Measurements from ENCODE around the gene HOXC4.

Gene HOXC4

DNA sequence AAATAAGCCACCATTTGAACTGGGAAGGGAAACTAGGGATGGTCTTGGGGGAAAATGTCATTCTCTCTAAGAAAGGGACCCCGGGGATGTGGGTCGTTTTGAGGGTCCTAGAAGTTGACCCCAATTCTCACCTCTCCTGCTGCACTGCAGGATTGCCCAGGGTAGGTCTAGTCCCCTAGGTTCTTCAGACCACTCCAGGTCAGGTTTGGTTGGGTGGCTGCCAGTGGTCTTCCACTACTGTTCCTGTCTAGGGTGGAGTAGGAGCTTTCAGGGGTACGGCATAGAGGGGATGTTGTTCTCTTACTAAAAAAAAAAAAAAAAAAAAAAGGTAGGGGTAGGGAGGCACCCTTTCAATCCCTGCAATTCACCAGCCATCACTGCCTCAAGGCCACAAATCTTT, 37.6 kb upstream of the HOXC4 start:
- no peak for DNase-seq

DNA sequence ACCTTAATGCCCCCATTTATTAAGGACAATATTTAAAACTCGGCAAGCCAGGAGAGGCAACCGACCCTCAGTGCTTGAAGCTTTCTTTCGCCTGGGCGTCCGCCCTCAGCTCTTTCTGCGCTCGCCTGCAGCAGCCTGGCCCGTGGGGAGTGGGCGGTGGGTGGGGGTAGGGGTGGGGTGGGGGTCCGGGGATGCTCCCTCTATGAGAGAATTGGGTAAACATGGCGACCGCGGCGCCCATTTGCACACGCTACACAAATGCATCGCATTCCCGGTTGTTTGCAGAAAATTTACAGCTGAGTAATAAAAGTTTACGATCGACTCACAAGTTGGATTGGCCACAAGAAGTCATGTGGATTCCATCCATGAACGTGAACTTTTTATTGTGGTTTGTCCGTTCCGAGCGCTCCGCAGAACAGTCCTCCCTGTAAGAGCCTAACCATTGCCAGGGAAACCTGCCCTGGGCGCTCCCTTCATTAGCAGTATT, 37.1 kb upstream of the HOXC4 start:
- DNase-seq: no peak

DNA sequence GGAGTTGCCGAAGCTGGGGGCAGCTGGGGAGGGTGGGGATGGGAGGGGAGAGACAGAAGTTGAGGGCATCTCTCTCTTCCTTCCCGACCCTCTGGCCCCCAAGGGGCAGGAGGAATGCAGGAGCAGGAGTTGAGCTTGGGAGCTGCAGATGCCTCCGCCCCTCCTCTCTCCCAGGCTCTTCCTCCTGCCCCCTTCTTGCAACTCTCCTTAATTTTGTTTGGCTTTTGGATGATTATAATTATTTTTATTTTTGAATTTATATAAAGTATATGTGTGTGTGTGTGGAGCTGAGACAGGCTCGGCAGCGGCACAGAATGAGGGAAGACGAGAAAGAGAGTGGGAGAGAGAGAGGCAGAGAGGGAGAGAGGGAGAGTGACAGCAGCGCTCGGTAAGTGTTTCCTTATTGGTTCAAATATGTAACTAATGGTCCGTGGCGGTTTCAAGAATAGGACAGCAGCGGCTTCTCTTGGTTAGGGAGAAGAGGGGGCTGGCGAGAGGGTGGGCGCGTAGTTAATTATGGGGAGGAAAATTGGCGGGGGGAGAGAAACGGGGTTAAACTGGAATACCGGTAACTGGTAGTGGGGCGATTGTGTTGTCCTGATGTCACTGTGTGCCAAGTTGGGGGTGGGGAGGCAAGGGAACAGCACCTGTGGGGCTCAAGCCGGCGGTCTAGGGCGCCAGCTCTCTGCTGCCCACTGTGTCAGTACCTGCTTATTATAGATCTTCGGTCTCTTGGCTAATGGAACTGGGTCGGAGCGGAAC, 36.4 kb upstream of the HOXC4 start:
- DNase-seq: no peak

DNA sequence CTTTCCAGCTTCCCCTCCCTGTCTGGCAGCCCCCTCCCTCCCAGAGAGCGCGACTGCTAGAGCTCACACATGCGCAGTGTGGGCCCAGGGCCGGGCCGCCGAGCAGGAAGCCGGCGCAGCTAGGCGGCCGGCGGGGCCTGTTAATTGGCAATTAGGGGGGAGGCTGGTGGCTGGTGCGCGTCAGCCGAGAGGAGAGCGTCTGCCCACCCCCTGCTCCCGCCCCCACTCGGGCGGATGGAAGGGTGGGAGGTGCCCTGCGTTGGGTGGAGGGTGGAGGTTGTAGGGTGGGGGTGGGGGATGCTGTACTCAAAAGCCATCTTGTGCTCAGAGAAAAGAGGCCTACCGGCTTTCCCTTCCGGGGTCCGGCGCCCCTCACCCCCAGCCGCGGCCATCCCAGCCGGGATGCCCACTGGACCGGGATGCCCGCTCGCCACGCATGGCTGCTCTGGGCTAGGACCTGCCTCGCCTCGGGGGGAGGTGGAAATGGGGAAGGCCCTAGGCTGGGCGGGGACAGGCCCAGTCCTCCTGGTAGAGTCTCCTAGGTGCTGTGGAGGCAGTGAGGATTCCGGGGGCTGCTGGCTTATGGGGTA, 35.7 kb upstream of the HOXC4 start:
- no peak for DNase-seq

DNA sequence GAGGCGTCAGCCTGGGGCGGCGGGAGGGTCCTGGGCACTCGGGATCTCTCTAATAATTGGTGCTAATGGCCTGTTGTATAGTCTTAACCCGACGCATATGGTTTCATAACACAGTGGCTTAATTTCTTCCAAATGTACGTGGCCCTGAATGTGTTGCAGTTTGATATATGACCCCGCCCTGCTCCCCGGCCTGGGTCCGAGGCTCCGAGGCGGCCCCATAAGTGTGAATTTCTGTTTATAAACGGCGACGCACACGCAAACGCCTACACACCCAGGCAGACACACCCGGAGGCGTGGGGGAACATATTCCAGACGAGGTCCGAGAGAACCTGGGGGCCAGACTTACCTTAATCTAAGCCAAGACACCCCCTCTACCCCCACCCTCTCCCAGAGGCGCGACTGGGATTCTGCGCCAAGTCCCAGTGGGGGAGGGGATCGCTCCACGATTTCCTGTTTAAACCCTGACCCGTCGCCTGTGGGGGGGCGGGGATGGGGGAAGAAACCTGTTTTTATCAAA, 35.1 kb upstream of the HOXC4 start:
- no peak for DNase-seq

DNA sequence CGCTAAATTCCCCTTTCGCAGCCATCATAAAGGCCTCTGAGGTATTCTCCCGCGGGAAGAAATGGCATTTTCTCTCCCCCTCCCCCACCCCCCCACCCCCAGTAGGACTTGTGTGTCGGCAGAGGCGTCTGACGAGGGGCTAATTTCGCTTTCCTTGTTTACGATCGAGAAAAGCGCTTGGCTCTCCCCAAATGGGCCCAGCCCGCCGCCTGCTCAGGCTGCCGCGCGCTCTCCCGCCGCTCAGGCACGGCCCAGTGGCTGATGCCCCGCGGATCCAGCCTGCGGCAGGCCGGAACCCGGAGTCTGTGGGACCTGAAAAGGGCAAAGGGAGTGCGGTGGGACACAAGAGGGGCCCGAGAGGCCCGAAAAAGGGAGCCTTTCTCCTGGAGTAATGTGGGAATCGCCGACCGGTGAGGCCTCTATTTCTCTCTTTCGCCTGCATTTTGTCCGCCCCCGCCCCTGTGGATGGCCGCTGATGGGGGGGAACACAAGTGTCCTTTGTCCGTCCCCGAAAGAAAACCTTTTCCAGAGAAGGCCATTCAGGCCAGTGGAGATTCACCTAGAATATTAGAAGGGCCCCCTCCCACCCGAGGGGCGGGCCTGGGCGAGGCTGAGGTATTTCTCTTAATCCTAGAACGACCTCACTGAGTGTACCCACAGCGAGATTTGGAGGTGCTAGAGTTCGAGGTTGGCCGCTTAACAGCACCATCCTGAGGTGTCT, 34.4 kb upstream of the HOXC4 start:
- DNase-seq: no peak

DNA sequence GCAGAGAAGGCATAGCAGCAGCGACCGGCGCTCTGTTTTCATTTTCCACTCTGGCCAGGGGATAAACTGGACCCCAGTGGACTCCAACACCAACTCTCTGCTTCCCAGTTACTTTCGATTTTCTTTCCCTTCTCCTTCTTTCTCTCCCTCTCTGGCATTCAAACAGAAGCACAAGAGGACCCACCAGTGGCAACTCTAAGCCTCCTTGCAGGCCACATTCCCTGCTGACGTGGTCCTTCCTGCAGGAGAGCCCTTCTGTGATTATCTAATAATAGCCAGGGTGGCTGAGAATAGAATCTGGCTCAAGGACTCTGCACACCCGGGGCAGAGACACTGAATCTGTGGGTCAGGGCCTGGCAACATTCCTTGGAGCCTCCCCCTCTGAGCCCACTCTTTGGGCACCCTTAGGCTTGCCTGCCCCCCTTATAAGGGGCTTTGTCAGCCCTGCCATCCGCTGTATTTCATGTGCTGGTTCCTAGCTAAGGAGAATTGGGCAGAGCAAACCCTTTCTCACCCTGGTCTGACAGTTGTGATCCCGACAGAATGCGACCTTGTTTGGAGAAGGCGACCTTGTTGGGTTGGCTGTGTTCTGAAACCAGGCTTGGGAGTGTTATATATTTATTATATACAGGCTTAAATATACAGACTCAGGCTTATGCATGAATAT, 33.6 kb upstream of the HOXC4 start:
- no peak for DNase-seq

DNA sequence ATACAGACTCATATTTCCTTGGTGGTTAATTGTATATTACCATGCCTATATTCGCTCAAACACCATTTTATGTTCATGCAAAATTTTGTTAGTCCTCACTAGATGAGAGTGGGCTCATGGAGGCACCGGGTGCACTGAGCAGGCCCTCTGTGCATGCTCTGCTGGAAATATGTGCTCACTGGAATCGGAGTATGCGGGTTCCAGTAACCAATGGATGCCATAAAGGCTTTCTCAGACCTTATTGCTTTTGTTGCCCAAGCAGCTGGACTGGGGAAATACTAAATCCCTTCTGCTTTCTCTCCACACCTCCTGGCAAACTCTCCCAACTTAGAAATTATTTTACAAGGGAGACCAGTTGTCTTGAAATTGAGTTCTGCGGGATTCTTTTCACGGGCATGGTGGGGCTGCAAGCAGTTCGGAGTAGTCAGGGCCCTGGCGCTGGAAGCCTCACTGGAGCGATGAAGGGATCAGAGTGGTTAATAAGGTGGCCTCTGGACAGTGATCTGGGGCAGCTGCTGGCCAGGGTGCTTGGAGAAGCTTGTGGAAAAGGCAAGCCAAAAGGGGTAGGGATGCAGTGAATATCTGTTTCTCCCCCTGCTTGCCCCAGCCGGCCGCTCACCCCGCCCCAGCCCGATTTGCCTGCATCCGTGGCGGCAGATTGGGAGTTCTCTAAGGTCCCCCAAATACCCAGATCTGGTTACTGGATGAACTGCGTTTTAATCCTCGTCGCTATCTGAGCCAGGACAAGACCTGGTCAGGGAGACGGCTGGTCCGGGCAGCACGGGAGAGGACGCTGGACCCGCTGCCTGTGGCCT, 32.8 kb upstream of the HOXC4 start:
- DNase-seq: no peak

DNA sequence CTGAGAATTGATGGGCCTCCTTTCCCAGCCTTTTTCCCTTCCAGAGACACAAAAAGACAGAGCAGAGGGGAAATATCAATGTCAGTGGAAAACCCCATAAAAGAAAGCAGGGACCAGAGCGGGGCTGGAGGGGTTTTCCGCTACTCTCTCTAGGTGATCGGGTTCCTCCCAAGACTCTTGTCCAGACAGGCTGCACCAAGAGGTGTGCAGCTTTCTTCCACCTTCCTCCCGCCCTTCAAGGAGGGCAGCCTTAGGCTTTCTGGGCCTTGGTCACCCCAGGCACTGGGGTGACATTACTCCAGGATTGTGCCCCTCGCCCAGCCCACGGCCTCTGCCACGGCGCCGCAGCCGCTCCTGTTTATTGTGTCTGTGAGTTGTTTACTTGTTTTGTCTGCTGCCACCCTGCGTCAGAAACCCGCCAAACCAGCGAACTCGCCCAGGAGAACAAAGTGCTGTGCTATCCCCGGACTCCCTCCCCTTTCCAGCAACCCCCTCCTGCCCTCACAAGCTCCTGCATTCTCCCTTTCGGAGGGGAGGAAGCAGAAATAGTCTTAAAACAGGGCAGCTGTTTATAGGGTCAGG, 32.1 kb upstream of the HOXC4 start:
- no peak for DNase-seq

DNA sequence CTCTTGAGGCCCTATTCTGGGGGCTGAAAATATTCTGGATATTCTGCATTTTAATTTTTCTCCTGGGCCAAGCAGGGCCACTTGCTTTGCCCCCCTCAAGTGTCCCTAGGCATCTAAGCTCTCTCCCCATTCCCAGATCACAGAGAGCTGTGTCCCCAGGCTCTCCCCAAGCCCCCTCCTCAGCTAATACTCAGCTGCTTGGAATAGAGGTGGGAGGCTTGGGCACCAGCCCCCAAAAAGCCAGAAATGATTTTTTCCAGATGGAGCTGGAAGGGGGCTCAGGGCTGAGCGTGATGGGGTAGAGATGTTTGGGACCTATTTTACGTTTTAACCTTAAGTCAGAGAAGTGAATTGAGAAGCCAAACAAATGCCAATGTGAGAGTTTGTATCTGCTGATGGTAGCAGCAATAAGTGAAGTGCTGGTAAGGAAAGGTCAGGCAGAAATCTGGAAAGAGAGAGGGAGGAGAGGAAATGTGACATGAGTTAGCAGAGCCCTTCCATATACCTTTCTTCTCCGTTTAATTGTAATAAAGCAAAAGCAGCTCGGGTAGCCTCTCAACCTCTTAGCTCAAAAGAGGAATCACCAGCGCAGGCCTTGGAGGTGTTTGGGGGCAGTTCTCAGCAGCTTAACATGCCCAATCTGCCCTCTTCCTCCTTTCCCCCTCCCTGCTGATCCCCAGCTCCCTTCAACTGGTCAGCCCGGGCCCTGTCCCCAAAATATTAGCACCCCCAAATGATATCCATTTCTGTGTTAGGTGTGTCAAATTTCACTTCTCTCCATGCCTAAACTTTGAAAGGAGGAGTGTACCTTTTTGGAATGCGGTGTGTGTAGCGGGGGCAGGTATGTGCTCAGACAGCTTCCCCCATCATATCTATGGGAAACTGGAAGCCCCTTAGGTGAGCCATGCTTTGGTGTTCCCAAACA, 30.4 kb upstream of the HOXC4 start:
- DNase-seq: no peak

DNA sequence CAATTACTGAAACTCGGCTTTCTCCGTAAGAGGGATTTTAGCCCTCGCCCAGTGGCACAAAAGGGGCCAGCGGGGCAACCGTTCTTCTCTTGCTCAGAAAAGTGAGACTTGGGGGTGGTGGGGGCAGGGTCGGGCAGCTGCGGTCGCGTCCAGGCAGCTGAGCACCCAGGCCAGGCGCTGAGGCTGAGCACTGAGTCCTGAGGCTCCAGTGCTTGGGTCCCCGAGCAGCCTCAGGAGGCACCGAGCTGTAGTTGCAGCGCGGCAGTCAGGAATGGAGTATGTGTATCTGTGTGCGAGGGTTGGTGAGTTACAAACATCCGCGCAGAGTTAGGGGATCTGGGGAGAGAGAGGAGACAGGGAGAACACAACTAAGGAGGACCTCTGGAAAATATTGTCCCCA, 29.5 kb upstream of the HOXC4 start:
- no peak for DNase-seq

DNA sequence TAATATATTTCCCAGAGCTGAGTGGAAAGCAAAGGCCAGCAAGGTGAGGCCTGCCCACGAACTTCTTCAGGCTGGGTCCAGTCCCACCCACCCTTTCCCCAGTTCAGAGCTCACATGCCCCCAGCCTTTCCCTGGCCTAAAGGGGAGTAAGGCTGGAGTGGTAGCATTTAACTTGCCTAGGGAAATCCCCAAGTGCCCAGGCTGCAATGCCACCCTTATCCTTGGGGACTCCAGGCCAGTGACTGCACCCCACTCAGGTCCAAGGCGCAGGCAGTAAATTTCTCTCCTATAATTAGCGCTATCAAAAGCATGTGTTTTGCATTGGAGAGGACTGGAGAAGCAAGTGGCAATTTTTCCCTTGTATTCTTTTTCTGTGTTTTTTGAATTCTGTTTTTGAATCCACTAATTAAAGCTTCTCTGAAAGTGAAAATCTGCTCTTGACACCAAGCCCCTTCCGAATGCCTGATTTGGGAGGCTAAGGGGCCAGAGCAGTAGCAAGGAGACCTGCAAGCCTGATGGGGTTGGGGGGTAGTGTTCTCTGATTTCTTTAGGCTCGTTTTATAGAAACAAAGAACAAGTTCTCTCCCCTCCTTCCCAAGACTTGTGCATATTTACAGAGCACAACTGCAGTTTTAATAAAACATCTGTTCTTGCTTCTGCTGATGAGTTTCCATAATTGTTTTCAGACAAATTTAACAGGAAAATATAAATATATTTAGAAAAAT, 28.9 kb upstream of the HOXC4 start:
- no peak for DNase-seq

DNA sequence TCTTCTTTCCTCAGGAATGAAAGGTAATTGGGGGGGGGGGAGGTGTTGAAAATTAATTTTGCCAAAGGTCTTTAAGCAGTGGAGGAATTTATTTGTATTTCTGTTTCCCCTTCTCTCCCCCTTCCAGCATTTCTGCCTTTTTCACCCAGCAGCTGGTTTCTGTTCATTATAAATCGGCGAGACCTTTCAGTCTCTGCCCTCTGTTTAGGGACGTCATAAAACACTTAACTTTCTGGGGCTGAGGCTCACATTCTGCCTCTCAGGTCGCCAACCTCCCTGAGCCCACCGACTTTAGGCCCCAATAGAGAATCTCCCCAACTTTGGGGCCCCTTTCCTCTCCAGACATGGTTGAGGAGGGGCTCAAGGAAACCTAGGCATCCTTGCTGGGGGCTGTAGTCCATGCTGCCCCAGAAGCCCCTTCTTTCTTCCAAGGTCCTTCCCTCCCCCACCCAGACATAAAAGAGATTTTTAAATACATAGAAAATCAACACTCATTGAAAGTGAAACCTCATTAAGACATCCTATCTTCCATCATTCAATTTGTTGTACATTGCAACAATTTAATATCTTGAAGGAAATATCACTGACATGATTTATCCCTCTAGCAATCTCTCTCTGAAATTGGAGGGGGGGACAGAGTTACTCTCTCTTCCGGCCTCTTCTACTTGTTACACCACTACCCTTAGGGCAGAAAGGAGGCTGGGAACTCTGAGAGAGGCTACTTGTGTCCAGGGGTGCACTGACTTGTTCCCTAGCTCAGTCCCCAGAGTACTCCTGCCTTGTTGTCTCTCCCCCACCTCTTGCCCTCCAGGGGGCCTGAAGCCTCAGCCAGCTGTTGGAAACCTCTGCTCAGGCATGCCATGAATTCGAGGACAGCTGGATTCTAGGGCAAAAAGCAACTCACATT, 27.9 kb upstream of the HOXC4 start:
- no peak for DNase-seq

DNA sequence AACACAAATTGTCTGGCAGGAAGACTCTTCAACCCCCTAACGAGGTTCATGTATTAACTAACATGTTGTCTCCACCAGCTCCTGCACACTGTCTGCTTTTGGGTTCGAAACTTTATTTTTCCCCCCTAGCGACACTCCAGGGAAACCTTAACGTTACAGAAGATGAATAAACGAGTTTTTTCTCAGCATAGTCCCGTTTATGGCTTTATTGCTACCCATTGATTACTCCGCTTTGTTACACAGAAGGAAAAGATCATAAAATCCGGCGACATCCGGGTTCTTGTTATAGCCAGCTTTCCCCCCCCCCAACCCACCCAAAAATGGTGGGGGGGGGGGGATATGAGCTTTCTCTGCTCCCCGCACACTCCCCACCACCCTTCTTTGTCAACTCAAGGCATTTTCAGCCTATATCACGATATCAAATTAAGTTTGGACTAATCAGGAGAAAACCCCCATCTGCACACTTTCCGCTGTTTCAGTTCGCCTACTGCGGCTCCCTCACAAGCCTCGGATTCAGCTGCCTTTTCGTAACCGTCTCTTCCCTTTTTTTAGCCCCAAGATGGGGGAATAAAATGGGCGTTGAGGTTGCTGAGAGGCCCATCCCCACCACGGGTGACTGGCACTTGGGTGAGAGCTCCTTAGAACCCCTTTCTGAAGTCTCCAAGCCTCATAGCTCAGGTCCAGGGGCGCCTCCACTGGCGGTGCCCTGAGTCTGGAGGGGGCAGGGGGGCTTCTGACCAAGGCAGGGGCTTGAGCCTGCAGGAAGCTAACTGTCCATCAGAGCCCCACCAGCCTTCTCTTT, 26.8 kb upstream of the HOXC4 start:
- no peak for DNase-seq

DNA sequence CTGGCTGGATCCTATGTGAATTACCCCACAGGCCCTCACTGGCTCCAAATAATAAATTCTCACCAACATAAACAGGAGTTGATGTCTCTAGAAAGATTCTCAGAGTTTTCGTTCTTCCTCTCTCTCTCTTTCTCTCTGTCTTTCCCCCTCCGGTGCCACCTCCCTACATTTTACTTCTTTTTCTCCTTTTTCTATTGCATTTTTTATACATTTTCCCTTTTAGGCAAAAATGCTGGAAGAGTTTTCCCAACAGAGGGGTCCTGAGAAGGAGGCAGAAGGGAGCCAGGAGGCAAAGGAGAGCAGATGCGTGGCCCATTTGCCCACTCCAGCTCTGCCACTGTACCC, 26.2 kb upstream of the HOXC4 start:
- DNase-seq: no peak

DNA sequence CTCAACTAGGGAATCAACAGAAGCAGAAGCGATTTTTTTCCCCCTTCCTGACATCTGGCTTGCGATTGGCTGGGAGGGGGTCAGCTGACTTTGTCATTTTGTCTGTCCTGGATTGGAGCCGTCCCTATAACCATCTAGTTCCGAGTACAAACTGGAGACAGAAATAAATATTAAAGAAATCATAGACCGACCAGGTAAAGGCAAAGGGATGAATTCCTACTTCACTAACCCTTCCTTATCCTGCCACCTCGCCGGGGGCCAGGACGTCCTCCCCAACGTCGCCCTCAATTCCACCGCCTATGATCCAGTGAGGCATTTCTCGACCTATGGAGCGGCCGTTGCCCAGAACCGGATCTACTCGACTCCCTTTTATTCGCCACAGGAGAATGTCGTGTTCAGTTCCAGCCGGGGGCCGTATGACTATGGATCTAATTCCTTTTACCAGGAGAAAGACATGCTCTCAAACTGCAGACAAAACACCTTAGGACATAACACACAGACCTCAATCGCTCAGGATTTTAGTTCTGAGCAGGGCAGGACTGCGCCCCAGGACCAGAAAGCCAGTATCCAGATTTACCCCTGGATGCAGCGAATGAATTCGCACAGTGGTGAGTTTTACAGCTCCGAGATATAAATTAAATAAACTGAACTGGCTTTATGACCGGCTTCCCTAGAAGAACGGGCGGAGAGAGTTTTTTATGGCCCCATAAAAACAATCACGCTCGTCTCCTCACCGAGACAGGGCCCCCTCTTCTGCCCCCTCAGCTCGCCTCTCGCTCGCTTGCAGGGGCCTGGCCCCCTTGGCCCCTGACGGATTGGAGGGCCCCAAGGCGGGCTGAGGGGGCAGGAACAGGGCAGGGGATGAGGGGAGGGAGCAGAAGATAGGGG, 25.1 kb upstream of the HOXC4 start, which contains the start of gene HOXC6:
Gene HOXC6 (plus strand): TSS at position 127 of the 888 bp plus-strand sequence. CDS start 82 bp downstream, at position 209.
- no peak for DNase-seq

Measured in inflammatory macrophage treated with lipopolysaccharide for 1 hour (primary cell).